GM19023 (cell line): ENCODE data around the gene MAN1A1.

ENCODE experiments used
- ATAC-seq: cut with Tn5 transposase; IDR thresholded peaks from one replicate; pipeline ENCODE4 v1.9.1; 2021; ENCODE audit warnings: mild to moderate bottlenecking, moderate library complexity; ENCODE audit not compliant: unreplicated experiment

MAN1A1 gene

DNA sequence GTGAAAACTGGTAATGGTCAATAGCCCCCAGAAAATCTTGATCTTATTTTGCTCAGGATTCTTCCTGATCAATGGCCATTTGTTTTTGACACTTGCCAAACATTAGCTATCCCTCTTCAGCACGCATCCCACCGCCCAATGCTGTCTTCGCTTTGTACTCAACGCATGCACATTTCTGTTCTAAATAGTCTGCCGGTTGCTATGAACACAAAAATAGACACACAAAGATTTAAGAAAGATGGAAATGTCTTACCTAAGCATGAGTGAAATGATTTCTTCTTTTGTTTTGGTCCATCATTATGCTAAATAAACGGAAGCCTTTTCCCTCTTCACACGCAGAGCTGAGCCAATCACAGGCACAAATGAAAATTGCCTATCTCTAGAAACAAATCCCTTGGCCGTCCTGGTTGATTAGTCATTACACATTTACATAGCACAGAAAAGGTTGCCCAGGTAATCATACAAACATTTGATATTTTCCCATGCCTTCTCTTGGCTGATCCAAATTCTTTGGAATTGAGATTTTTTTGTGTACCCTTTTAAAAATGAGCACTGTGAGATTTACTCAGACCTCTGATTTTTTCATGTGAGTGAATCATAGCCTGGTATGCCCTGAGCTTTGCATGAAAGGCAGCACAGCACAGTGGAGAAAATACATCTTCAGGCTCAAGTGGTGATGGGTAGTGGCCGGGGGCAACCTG, 200.6 kb downstream of the MAN1A1 start:
- ATAC-seq: no peak

DNA sequence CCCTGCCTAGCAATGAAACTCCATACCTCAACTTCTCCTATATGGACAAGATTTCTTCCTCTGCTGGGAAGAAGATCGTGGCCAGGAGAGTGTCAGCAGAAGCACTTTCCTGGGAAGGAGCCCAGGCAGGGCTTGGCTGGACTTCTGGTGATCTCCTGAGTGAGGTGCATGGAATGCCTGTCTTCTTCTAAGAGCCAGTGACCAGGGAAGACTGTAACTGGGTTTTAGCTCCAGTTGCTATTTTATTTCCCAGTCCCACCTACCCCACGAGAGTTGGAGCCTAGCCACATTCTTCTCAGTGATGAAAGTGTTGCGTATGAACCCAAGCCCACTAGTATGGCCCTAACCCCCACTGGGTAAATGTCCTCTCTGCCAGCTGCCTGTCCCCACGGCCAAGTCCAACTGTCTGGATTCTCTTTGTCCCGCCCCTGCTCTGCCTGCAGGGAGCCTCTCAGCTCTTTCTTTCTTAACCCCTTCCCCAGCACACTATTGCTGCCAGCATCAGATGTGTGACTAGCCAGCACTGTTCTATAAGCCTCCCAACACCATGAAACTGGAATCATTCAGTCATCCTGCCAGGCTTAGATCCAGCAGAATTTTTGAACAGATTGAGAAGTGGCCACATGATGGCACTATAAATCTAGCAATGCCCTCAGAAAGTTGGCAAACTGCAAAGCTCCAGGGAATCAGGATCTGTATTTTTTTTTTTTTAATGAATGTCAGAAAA, 201.3 kb downstream of the MAN1A1 start:
- ATAC-seq: peak; percentile 27

DNA sequence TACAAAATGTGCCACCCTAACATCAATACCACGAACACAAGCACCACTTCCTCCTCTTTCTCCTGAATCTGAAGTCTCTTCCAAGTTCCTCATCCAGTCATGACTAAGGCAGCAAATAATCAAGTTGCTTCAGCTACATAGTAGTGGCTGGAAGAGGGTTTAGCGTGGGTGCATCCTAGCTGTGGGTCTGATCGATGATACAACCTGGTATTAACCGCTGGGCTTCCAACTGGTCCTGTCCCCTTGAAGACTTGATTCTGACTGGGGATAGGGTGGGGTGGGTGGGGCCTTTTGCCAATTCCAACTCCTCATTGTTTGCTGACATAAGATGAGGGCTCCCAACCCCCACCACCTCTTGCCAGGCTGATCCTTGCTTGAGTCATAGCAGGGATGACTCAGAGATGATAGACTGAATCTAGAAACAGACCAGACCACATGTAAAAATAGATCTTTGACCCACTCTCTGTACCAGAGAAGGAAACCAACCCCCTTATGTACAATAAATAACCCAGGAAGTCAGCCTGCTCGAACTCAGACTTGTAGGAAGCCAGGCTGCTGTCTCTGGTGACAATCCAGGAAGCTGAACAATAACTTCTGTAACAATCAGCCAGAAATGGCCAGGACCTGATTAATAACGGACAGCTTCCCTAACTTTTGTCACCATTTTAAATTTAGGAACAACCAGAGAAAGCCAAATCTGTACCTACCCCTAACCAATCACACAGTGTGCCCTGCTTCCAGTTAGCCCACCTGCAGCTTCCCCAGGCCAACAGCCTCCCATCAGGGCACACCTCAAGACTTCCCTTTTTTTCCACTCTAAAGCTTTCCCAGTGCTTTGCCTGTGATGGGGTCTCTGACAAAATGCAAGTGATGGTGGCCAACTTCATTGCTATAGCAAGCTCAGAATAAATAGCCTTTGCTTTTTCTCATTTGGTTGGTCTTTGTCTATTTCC, 202.2 kb downstream of the MAN1A1 start:
- peak; percentile 95 for ATAC-seq

DNA sequence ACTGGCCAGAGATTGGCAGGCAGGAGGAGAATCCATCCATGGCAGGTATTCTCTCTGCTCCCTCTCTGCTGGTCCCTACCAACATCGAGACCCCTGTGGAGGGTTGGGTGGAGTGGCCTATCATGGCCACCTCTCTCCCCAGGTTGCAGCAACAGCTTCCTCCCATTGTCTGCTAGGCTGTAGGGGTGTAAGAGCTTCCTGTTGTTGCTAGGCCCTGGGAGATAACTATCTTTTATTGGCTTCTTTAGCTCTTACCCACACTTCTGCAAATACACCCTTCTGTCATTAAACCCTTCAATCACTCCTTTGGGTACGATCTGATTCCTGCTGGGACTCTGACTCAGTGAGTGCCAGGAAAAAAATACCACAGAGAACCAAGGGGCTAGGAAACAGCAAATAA, 204.4 kb downstream of the MAN1A1 start:
- ATAC-seq: no peak

DNA sequence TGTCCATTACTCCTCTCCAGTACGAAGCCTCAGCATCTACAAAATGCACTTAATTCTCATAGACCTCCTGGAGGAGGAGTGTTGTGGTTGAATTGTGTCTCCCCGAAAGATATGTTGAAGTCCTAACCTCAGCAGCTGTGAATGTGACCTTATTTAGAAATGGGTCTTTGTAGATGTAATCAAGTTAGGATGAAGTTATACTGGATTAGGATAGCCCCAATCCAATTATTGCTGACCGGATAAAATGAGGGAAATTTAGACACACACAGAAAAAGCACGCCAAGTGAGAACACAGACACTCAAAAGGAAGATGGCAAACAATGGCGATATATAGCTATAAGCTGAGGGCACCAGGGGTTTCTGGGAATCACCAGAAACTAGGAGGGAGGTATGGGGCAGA, 206.9 kb downstream of the MAN1A1 start:
- no peak for ATAC-seq

DNA sequence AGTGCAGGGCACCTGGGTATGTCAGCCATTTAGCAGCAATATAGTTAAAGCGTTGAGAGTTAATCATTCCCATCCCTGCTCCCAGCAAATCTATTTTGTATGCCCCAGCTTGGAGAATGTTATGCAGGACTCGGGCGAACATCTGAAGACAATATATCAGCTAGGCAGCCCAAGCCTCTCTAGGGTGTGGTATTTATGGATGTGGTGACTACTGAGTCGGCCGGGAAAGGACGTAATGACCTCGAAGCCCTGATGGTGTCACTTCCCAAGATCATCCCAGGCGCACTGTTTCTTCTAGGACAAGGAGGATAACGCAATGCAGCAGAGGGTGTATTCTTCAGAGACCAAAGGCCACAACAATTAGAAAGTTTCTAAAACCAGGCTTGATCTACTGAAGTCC, 207.5 kb downstream of the MAN1A1 start:
- no peak for ATAC-seq

DNA sequence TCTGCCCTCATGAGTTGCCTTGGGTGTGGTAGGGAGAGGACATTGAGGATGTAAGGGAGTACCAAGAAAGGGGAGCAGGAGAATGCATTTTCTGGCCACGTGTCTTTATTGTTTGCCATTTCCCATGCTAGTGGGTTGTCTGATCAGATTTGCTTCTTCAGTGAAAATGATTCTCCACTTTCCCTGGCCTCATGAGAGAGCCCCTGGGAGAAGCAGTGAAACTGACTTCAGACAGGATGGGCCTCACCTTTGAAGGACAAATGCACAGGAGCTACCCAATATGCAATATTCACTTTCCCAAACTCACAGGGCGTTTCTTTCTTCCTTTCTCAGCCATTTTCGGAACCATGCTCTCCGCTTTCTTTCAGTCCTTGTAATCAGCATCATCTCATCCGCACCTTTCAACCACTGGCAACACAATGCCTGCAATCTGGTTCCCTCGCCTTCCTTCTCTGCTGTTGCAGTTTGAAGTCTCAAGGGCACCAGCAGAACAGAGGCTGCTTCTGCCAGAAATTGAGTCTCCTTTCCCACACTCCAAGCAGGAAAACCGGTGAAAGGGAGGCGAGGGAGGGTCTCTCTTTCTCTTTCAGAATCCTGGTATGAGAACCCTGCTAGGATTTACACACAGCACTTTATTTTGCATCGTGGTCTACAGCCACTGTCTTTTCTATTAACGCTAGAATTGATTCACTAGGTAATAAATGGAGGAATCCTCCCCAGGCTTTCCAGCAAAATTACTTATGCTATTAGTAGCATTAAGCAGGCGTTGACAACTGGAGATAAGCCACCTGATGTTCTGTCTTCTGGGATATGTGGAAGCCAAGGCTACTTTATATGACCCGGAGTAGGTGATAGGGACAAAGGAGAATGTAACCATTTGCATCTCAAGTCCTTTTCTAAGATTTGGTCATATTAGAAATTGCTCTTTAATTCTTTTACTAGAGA, 209.1 kb downstream of the MAN1A1 start:
- ATAC-seq: no peak

DNA sequence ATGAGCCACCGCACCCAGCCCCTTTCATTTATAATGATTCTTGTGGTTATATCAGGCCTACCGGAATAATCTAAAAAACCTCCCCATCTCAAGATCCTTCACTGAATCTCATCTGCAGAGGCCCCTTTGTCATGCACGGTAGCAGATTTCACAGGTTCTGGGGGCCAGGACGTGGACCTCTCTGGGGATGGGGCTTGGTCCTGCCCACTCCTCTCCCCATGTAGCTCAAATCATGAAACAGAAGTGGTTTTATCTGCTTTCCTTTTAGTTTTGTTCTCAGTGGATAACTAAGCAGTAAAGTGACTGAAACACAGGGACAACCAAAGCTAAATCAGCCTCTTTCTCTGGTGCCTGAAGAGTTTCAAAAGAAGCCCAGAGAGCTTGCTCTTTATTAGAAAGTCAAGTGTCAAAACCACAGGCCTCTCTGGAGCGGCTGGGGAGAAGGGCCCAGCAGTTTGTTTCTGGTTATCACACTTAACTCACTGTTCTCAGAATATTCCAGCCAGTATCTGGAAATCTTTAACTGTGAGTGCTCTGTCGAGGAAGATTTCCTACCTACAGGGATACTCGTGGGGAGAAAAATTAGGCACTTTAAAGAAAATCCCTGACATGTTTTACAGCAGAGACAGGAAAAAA, 210.5 kb downstream of the MAN1A1 start:
- no peak for ATAC-seq

DNA sequence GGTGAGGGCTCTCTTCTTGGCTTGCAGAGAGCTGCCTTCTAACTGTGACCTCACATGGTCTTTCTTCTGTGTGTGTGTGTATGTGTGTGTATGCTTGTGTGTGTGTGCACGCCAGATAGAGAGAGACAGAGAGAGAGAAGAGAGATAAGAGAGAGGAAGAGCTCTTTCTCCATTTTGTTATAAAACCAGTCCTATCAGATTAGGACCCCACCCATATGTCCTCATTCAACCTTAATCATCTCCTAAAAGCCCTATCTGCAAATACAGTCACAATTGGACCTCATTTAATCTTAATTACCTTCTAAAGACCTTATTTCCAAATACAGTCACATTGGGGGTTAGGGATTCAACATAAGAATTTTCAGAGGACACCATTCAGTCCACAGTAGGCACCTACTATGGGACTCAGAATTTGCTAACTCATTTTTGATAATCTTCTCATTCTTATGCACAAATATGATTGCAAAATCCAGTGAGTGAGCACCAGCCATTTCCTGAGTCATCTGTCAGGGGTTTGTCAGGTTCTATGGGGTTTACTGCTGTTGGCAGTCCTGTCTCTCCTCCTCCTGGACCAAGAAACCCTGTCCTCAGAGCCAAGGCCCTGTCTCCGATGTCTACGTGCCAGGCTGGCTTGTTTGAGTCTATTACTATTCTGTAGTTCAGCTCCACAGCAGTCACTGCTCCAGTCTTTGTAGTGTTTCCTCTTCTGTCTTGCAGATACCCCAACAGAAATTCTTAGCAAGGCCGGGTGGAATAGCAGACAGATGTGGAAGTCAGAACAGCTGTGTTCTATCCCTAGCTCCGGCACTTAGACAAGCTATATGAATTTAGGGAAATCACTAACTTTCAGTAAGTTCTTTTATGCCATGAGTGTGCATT, 212.1 kb downstream of the MAN1A1 start:
- no peak for ATAC-seq

DNA sequence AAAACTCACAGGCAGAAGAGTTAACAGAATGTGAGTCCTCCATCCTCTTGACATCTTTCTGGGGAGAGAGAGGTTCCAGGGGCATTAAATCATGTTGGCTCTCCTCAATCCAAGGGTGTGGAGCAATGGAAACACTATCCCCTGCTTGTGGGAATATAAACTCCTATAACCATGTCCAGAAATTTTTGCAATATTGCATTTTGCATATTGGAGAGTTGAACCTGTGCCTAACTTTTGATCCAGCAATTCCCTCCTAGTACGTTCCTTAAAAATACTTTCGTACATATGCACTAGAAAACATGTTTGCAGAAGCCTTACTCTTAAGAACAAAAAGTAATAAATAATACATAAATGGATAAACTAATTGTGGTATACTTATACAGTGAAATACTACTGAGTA, 214.8 kb downstream of the MAN1A1 start:
- ATAC-seq: no peak

DNA sequence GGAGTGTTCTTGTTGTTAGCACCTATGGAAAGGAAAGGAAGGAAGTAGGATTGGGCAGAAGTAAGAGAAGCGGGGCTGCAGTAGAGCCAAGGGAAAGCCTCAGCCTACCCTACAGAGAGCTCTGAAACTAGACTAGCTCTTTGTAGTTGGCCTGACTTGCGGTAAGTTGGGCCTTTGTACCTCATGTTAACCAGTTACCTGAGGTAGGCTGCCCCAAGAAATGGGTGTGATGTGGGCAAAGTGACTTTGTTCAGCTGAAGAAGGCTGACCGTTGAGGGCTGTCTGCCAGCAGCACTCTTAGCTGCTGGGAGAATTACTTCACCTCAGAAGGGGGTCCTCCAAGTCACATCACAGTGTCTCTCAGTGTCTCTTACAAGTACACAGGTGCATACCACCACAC, 216.2 kb downstream of the MAN1A1 start:
- ATAC-seq: no peak

DNA sequence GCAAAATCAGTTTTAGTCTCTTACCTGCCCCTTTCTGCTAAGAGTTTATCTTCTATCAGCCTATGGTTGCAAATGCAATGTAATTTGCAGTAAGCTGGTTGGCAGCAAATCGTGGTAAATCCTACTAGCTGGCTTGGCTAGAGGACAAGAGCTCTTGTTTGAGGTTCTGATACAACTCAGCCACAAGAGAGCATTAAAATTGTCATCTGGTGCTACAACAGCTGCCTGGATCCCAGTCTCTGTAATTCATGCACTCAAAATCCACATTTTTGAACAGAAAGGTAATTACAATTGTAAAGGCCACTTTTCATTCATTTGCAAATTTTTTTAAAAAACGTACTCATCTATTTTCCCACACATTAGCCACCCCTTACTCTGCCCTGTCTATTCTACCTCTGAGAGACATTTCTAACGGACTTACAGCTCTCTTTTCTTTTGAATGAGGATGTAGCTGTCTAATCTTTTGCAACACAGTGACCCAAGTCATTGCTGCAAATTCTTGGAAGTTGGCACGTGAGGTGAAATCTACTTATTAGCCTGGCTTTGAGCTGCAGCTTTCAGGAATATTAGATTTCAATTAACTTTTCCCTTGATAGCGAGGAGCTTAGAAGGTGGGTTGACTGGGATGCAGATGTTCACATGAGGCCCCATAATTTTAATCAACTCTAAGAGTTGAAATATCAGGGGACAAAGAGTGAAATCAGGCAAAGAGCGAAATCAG, 217.1 kb downstream of the MAN1A1 start:
- ATAC-seq: no peak

DNA sequence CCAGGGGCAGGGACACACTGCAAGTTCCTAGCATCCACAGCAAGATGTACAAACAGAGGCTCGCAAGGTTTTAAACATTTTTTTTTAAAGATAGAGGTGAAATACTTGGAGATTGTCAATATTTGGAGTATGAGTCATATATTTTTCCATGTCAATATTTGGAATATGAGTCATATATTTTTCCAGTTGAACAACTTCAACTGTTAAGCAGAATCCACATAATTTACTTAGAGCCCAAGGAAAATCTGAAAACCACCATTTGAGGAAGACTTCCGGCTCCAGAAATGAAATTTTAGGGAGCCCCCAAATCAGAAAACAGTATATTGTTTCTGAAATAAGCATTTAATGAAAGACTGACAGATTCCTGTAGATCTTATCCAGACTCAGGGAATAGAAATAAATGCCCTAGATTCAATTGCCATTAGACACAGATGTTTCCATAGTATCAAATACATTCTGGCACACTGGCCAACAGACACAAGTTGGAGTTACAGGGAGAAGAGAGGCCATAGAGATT, 219.5 kb downstream of the MAN1A1 start:
- ATAC-seq: no peak

DNA sequence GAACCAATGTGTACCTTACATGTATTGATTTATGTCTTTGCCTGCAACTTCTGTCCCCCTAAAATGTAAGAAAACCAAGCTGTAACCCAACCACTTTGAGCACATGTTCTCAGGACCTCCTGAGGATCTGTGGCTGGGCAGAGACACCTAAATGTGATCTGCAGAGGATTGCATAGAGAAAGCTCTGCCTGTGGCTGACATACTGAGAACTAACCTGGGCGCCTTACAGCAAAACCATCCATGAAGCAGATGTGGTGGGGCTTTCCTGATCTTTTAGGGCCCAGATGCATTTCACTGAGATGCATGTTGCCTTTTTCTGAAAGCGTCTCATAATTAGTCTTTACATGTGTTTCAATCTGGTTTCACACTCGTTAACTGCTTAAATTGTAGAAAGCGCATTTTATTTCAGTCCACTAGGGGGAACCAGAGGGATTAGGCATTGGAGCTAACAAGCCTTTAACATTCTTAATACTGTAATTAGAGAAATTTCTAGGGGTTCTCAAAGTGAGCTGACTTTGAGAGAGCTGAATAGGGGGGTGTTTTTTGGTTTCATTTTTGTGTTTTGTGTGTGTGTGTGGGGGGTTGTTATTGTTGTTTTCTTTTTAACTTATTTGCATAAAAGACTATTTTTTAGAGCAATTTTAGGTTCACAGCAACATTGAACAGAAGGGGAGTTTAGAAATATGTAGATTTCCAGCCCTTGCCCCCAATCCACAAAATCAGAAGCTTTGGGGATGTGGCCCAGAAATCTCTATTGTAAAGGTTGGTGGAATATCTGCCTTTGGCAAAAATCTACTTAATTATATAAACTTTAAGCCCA, 220.2 kb downstream of the MAN1A1 start:
- ATAC-seq: peak; percentile 88

DNA sequence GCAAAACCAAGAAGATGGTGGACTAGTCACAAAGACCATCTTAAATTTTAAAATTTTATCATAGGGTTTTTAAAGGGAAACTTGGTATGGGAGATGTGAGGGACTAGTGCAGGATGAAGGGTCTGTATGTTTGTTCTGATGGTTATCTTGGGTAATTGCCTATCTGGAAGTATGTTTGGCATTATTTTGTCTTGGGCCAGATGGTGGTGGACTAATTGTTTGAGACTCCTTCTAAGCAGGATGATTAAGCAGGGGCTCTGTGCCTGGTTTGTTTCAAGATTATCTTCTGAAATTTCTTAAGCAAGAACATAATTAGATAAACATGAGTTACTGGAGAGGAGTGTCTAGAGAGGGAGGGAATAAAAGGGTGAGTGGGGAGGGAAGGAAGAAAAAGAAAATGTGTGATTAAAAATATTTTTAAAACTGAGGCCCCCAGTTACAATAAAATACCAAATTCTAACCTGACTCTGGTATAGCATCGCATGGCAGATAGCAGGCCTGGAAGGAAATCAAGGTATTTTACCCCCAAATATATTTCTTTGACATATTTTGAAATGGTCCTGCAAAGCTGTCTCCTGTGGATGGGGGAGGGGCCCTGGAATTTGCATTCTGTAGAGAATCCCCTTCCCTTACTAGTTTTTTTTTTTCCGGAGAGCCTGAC, 221.2 kb downstream of the MAN1A1 start:
- no peak for ATAC-seq

DNA sequence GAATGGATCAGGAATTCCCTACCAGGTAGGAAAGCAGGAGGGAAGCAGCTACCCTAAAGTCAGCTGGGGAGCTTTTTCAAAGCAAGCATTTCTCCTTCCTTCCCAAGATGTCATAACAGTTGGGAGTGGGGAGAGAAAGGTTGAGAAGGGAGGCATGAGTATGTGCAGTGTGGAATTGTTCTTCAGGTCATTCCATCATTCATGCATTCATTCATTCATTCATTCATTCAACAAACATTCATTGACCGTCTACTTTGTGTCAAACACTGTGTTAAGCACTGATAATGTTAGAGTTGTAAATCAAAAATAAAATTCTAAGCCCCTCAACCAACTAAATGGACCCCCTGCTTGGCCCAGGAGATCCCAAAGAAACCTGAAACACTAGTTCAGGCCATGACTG, 221.9 kb downstream of the MAN1A1 start:
- ATAC-seq: no peak
